HT-29 (cell line): ENCODE results near the gene DAB2. TPM values are rescaled to one million over a fixed set of nuclear protein-coding genes. Genes with fewer than 3 reads are reported as not detected.
"Not testable (repeated sequence)": the region's sequence is repeated elsewhere in the genome, so short reads cannot be mapped to it uniquely, and the experiment has no call there.

Experiments used
- DNase-seq: peaks from one replicate; pipeline ENCODE4 v3.0.0-alpha.2; 2015; ENCODE audit warnings: low spot score
- total RNA-seq: library from RNA; depleted of rRNA; stranded (reverse); fragments of >200 nt; shearing (Covaris generic); gene quantifications from 2 replicates; pipeline ENCODE4 v1.2.3, GENCODE V29; 2014; rRNA removed

The DAB2 gene
- total RNA-seq, 1 experiment from 2014 or later = 2.3 TPM

DNA sequence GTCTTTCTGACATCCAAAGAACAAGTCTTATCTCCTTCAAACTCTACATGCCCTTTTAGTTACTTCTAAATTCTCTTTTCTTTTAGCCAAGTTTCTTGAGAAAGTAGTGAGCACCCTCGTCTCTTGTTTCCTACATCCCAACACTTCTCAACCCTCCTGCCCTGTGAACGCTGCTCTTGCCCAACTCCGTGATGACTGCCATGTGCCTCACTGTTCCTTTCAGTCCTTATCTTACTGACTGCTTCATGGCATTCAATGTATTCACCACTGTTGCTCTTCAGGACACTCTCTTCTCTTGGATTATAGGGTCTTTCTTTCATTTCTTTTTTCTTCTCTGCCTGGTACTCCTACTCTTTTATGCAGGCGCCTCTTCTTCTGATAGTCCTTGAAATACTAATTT is 75.3 kb downstream of the DAB2 start:
- DNase-seq = no peak

DNA sequence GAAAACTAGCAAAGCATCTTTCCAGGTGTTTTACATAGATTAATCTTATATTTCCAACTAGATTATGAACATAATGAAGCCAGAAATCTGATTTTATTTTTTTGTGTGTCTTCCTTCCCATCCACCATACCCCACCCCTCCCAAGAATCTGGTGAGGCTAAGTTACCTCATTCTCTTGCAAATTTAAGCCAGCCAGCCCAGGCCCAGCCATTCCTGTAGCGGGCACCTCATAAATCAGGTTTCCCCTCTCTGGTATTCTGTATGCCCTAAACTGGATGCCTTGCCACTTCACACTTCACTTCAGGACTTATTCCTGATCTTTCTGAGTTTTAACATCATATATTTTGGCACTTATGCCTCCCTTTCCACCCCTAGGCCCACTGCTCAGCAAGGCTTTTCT is 82.3 kb downstream of the DAB2 start:
- no peak for DNase-seq

DNA sequence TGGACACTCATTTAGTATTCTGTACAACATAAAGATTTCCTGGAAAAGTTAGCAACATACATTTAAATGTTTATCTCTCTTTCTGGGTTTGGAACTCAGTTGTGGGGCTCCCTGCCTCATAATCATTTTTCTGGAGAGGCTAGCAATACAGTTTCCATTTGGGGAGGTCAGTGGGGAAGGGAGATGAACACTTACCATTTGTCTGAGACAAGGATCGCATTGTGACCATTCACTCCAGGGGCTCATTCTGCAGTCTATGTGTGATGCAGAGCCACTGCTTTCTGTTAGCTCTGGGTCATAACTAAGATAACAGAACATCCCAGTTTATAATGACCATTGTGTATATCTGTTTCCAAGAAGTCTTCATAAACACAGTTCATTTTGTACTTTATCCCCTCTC is 82.9 kb downstream of the DAB2 start:
- DNase-seq = no peak

DNA sequence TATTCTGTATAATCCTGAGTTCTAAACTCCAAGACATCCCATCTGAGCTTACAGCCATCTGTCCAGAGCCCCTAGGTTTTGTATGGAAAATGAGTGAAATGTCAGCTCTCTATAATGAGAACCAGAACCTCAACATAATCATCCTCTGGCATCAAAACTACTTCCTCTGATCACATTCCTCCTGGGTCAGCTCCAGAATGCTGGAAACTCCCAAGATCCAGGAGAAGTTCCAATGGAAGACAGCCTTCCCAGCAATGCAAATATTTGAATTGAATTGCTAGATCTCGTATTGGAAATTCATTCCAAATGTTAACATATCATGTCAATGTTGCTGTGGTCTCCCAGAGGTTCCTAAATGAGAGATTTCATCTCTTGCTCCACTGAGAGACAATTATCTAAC is 84.3 kb downstream of the DAB2 start:
- no peak for DNase-seq

DNA sequence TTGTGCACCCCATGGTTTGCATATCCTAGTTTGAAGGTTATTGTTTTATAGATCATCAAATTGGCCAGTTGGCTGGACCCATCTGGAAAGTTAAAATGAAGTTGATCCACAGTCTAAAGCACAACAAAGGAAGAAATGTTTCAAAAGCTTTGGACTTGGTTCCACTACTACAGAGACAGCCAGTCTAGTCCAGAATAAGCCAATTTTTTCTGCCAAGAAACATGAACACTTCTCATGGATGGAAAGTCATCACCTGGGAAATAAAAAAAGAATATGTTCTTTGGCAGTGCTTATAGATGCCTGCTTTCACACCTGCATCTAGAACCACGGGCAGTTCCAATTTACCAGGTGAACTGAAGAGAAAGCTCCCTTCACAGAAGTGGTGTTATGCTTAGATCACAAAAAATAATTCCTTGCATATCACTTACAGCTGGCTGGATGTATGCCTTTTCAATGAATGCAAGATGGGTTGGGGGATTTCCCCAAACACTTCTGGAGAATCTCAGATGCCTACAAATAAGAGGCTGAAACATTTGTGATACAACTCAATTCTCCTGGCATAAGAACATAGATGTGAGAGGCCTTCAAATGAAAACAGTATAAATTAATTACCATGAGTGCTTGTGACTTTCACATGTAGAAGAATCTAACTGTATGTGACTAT is 87.4 kb downstream of the DAB2 start:
- no peak for DNase-seq

DNA sequence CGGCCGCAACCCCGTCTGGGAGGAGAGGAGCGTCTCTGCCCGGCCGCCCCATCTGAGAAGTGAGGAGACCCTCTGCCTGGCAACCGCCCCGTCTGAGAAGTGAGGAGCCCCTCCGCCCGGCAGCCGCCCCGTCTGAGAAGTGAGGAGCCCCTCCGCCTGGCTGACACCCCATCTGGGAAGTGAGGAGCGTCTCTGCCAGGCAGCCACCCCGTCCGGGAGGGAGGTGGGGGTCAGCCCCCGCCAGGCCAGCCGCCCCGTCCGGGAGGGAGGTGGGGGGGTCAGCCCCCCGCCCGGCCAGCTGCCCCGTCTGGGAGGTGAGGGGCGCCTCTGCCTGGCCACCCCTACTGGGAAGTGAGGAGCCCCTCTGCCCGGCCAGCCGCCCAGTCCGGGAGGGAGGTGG is 90.5 kb downstream of the DAB2 start:
- not testable (repeated sequence) for DNase-seq

DNA sequence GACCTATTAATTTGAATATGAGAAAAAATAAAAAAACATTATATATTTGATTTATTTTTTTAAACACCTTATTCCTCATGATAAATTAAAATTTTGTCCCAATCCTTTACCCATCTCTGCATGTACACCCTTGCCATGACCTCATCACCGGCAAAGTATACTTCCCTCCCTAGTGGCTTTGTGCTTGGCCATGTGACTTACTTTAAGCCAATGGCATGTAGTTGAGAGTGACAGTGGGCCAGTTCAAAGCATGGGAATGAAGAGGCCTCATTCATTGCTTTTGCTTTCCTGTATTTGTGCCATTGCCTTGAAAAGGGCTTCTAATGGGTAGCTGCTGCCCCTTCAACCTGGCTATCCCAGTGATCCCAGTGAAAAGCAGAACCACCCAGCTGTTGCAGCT is 91.7 kb downstream of the DAB2 start:
- no peak for DNase-seq

DNA sequence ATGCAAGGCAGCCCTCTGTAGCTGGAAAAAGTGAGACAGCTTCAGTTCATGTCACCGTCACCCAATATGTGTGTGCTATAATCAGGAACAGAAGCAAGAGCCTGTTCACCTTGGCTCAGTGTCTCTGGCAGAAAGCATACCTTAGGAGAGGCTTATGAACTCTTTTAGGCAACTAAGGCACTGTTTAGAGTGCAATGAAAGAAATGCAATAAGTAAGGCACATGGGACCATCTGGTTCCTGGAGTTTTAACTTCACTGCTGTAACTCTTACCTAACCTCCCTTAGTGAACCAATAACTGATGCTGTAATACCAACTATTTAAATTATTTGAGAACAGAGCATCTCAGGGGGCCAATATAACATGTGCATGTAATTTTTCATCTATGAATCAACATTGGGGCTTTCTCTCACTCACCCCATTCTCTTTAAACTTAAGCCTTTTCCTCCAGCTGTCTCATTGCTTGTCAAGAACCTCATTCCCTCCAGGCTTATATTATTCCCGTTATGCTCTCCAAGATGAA is 92.9 kb downstream of the DAB2 start:
- no peak for DNase-seq

DNA sequence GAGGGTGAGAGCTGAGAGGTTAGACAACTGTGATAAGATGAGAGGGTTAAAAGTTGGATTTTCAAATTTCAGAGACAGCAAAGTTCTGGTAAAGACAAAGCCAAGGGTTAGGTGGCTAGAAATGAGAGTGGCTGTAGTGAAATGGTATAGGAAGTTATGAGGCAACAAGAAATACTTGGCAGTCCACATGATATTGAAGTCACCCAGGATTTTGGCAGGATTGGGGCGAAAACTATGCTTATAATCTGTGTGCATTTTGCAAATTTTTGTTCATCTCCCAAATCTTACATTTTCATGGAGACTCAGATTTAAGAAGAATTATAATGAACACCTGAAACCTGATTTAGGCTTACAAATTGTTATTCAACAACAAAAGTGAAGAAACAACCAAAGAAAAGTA is 96.0 kb downstream of the DAB2 start:
- no peak for DNase-seq

DNA sequence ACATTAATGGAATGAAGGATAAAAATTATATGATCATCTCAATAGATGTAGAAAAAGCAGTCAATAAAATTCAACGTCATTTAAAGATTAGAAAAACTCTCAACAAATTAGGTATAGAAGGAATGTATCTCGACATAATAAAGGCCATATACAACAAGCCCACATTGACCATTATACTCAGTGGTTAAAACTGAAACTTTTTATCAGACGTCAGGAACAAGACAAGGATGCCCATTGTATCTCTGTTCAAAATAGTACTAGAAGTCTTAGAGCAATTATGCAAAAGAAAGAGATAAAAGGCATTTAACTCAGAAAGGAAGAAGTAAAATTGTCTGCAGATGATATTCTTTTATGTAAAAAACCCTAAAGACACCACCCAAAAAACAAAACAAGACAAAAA is 101.2 kb downstream of the DAB2 start:
- no peak for DNase-seq

Other genes starting within 250 kb of the DAB2 start
- gene FYB1, start 205.4 kb downstream of the DAB2 start, total RNA-seq = not detected in 2 replicates
- not detected in 2 replicates for gene C9, start 60.5 kb downstream of the DAB2 start, total RNA-seq